ENCODE measurements around the gene TRNP1.
"Not testable (repeated sequence)": the region's sequence is repeated elsewhere in the genome, so short reads cannot be mapped to it uniquely, and the experiment has no call there.

TRNP1 gene

DNA sequence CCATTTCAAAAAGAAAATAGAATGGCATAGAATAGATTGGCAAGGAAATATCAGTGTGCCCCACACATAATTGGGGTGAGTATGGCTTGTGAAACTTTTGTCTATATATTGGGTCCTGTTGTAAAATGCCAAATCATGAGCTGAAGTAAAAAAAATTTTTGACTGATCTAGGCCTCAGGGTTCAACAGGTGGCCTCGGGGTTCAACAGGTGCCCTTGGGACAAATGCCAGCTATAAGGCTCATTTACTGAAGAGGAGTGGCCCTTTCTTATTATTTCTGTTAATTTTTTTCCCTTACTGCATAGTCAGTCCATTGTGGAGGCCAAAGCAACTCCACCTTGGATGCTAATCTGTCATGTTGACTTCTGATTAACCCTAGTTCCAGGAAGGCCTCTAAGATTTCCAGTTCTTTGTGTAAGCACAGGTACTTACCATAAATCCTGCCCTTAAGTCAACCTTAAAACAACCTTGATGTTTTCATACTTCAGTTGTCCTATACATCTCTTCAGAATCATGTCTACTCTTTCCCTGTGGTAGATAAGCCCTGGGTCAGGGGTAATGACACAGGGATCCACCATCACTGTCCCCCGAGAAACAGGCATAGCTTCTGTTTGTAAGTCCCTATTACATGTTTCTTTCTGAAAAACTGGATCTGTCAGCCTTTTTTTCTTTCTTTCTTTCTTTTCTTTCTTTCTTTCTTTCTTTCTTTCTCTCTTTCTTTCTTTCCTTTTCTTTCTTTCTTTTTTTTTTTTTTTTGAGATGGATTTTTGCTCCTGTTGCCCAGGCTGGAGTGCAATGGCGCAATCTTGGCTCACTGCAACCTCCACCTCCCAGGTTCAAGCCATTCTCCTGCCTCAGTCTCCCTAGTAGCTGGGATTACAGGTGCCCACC lies 16.6 kb upstream of the TRNP1 start:
- DNase-seq = no peak

DNA sequence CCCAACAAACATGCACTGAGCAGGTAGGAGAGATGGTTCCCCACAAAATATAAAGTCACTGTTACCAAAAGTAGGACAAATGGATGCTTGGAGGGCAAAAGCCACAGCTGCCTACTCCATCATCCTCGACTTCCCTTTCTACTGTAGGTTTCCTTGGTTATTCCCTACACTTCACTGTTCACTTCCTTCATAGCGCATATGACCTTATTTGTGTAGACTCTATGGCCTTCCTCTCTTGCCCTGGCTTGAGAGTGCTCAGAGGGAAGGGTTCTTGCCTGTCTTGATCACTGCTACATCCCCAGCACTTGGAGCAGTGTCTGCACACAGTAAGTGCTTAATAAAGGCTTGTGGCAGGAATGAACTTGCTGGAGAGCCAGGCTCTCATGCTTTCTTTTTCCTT lies 14.6 kb upstream of the TRNP1 start:
- no peak for DNase-seq

DNA sequence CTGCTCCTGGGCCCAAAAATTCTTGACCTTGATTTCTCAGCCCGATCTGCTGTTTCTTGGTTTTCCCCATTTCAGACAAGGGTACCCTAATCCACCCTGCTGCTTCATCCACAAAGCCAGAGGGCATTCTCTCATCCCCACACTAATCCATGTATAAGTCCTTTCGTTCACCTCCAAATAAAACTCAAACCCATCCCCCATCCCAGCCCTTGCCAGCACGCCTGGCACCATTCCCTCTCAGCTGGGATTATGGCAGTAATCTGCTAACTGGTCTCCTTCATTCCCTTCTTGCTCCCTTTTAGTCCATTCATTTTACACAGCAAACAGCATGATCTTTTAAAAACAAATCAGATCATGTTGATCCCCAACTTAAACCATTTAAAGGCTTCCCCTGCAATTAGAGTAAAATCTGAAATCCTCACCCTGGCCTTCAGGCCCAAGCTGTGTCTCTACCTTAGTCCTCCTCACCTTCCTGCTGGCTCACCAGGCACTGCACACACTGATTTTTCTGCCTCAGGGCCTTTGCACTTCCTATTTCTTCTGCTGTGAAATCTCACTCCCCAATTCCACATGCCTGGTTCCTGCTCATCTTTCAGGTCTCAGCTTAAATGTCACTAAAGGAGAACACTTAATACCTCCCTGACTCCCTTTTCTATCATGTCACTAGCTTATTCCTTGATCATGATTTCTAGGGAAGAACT lies 12.2 kb upstream of the TRNP1 start:
- DNase-seq = no peak

DNA sequence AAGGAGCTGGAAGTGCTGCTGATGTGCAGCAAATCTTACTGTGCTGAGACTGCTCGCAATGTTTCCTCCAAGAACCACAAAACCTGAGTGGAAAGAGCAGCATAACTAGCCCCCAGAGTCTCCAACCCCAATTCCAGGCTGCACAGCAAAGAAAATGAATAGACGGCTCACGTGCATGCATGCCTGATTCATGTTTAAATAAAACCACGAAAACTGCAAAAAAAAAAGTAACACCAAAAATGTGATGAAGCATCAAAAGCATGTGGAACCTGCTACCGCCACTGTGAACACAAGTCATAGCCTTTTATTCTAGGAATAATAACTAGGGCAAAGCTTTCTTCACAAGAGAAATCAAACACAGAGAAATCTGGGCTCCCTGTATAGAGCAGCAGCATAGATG lies 9.6 kb upstream of the TRNP1 start:
- DNase-seq = no peak

DNA sequence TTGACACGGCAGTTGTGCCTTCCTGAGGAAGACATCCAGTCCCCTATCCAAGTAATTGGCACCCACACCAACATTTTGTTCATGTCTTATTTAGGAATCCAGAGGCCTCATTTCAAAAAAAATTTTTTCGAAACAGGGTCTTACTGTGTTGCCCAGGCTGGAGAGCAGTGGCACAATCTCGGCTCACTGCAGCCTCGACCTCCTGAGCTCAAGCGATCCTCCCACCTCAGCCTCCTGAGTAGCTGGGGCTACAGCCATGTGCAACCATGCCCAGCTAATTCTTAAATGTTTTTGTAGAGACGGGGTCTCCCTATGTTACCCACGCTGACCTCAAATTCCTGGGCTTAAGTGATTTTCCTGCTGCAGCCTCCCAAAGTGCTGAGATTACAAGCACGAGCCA lies 9.2 kb upstream of the TRNP1 start:
- no peak for DNase-seq

DNA sequence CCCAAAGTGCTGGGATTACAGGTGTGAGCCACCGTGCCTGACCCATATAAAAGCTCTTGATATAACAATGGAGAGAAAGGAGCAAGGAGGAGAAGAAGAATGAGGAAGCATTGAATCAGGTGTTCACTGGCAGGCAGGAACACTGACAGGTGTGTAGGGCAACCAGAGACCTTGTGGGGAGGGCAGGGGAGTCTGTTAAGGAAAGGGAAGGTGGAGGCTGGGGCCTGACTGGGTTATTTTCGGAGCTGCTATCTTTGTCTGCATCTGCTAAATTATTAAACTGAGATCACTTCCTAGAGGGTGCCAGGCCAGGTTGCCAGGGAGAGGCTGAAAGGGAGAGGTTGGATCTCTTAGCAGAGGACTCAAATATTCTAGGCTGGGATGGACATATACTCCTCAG lies 6.8 kb upstream of the TRNP1 start:
- no peak for DNase-seq

DNA sequence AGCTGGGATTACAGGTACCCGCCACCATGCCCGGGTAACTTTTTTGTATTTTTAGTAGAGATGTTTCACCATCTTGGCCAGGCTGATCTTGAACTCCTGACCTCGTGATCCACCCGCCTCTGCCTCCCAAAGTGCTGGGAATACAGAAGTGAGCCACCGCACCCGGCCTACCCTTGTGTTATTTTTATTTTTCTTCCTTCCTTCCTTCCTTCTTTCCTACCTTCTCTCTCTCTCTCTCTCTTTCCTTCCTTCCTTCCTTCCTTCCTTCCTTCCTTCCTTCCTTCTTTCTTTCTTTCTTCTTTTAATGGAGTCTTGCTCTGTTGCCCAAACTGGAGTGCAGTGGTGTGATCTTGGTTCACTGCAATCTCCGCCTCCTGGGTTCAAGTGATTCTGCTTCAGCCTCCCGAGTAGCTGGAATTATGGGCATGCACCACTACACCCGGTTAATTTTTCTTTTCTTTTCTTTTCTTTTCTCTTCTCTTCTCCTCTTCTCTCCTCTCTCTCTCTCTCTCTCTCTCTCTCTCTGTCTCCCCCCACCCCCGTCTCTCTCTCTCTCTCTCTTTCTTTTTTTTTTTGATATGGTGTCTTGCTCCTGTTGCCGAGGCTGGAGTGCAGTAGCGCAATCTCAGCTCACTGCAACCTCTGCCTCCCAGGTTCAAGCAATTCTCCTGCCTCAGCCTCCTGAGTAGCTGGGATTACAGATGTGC lies 3.9 kb upstream of the TRNP1 start:
- not testable (repeated sequence) for DNase-seq

DNA sequence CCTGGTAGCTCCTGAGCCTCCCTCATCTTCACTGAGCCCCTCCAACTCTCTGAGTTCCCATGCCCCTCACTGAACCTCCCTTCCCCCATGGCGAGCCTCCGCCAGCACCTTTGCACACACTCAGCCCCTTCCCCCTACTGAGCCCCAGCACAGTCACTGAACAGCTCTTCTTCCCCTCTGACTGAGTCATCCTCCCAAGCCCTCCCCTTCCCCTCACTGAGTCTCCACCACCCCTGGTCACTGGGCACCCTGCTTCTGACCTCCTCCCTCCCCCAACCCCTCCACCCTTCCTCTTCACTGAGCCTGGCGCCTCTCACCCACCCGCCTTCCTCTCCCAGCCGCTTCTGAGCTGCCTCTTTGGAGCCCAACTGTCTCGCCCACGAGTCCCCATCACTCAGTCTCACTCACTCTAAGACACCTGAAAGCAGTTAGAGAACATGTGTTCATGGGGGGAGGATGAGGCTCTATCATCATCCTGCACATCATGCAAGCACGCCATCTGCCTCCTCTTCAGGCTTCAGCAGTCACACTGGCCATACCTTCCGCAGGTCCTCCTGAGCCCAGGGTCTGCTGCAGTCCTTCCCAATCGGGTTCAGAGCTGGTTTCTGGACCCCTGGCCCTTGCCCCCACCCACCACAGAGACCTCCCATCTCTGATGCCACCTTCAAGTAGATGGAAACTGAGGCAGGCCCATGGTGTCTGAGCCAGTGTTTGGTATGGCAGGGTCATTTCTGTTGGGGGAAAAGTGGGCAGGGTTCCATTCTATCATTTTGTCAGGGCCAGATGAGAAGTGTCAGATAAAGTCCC lies 2.0 kb upstream of the TRNP1 start:
- DNase-seq = no peak

DNA sequence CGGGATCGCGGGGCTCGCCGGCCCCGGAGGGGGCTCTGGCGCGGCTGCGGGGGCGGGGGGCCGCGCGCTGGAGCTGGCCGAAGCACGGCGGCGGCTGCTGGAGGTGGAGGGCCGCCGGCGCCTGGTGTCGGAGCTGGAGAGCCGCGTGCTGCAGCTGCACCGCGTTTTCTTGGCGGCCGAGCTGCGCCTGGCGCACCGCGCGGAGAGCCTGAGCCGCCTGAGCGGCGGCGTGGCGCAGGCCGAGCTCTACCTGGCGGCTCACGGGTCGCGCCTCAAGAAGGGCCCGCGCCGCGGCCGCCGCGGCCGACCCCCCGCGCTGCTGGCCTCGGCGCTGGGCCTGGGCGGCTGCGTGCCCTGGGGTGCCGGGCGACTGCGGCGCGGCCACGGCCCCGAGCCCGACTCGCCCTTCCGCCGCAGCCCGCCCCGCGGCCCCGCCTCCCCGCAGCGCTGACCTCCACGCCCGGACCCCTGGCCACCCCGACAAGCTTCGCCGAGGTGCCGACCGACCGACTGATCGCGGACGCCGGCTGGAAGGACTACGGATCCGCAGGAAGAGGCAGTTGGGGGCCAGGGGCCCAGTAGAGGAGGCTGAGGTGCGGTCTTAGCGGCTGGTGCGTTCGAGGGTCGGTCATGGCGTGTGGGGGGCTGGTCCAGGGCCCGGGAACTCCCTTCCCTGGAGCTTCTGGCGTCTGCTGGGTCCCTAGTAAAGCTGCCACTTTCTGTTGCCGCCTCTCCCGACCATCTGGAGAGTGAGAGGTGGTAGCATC lies 711 bp downstream of the TRNP1 start:
- no peak for DNase-seq

DNA sequence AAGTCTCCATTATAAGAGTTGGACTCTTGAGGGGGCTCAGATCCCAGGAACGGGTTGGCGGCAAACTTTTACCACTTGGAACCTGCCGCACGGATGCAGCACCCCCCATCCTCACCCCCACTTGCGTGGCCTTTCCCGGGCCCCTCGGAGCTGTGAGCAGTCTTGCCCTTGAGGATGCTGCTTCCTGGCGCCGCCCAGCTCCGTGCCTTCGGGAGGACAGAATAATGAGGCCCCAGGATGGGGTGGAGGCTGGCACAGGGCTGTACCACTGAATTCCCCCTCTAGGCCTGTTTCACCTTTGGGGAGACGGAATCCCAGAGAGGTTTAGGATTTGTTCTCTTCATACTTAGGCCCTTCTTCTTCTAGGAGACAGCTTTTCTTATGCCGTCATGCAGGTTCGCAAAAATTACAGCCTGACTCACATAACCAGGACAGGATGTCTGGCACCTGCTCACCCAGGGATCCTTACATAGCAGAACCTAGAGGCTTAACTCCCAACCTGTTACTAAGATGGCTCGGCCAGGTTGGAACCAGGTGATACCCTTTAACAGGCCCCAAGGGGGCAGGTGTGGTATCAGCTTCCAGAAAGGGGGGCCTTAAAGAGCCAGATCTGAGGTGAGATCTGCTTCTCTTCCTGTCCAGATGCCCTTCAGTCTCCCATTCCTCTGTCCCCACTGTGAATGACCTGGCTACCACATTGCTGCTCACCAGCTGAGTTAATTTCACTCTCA lies 1.5 kb downstream of the TRNP1 start:
- no peak for DNase-seq

DNA sequence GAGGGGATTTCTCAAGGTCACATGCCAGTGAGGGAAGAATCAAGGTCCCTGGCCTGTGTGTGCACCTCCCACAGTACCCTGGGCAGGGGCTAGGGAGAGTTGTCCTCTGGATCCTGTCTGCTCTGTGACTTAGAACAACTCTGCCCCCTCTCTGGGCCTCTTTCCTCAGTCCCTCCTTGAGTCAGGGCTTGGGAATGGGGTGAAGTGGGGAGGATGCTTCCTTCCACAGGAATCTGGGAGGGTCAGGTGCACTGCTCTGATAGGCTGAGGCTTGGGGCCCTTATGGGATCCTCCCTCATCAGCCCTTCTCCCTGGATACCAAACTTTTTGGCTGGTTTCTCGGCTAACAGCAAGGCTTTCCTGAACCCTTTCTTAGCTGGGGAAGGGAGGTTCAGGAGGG lies 2.5 kb downstream of the TRNP1 start:
- no peak for DNase-seq

DNA sequence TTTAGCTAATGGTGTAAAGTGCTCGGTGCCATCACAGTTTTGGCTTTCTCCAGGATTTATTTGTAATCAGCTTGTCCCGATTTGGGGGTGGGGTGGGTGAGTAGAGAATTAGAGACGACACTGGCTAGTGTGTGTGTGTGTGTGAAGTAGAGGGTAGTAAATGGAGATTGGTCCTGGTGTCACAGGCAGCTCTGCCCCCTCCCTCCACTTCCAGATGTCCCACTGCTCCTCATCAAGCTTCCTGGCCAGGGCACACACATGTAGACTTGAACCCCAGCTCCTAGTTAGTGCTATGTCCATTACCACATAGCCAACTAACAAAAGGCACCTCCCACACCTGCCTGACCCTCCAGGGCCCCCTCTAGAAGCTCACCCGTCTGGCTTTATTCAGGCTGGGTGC lies 3.2 kb downstream of the TRNP1 start:
- DNase-seq = no peak

DNA sequence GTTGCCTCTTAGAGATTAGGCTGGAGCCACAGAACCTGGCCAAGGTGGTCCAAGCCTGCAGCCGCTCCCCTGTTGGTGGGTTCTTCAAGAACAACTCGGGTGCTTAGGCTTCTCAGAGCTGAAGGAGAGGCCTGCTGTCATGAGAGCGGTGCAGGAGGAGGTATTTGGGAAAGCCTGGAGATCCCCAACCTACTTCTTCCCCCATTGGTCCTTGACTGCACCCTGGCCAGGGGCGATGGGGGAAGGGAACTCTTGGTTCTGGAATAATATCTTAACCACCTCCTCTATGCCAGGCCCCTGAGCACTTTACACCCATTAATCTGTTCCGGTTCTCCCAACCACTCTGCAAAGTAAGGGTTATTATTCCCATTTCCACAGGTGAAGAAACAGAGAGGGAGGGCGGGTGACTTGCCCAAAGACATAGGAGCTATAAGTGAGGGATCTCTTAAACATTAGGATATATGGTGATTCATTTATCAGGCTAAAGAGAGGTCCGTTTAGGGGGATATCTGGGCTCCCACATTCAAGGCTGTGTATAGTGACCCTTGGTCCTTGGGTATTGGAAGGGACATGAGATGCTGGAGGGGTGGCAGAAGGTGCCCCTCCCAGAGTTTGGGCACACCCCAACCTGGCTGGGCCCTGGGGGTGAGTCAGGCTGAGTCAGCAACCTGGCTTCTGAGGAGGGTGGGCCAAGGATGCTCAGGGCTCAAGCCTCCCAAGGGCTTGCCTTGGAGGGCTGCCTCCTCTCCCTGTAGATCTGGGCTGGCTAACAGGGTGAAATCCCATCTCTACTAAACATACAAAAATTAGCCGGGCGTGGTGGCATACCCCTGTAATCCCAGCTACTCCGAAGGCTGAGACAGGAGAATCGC lies 5.2 kb downstream of the TRNP1 start:
- no peak for DNase-seq

DNA sequence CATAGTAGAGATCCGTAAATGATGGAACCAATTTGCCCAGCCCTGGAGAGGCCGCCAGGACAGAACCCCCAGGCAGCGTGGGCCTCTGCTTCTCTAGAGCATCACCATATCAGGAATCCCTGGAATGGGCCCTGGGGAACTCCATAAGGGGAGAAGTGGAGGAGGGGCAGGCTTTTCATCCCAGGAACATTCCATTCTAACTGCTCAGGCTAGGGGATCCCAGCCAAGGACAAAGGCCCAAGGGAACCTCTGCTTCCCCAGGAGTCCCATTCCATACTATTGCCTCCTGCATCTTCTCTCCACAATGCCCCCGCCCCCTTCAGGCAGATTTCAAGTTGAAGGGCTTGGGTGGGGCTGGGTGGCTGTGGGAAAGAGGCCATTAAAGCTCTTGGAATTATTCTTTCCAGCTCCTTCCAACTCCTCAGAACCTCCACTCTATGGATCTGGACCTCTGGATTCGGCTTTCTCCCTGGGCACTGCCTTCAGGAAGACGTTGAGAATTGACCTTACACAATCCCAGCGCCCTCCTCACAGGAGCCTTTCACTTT lies 6.0 kb downstream of the TRNP1 start:
- no peak for DNase-seq

DNA sequence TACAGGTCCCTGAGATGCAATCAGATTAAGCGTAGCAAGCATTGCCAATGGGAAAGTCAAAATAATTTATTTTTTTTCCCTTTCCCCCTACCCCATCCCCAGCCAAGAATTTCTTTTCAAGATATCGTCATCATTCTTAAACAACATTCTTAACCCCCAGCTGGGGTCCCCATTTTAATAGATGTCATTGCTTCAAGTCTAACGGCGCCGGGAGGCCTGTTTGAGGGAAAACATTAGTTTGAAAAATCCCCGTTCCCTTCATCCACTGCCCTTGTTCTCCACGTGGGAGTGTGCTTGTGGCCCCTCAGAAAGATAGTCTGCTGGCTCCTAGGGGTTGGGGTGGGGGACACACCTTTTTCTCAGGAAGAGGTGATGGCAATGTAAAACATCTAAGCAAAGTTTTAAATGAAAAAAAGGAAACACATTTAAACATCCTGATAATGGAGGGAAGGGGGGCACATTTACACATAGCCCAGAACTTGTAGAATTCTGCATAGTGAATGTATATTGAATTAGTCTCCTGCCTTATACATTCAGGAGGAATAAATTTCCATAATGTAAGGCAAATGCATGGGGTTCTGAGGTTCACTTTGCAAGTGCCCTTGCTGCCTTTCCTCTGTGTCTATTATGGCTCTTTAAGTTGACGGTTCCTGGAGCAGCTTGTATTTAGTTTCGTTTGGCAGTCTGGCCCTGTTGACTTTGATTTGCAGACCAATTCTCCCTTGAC lies 6.8 kb downstream of the TRNP1 start:
- no peak for DNase-seq

DNA sequence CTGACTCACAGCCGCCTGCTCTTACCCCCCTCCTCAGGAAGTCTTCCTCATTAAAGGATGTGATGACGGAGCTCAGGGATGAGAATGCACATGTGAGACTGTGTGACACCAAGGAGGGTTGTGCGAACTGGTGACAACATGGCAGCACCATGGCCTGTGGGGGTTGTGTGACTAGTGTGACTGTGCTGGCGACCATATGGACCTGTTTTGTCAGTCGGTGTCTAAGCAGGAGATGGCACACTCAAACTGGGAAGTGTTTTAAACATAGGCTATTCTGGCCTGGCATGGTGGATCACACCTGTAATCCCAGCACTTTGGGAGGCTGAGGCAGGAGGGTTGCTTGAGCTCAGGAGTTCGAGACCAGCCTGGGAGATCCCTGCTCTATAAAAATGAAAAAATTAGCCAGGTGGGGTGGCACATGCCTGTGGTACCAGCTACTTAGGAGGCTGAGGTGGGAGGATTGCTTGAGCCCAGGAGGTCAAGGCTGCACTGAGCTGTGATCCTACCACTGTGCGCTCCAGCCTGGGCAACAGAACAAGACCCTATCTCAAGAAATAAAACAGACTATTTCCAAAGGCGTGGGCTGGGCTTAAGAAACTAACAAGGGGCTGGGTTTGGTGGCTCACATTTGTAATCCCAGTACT lies 7.4 kb downstream of the TRNP1 start:
- DNase-seq = no peak

DNA sequence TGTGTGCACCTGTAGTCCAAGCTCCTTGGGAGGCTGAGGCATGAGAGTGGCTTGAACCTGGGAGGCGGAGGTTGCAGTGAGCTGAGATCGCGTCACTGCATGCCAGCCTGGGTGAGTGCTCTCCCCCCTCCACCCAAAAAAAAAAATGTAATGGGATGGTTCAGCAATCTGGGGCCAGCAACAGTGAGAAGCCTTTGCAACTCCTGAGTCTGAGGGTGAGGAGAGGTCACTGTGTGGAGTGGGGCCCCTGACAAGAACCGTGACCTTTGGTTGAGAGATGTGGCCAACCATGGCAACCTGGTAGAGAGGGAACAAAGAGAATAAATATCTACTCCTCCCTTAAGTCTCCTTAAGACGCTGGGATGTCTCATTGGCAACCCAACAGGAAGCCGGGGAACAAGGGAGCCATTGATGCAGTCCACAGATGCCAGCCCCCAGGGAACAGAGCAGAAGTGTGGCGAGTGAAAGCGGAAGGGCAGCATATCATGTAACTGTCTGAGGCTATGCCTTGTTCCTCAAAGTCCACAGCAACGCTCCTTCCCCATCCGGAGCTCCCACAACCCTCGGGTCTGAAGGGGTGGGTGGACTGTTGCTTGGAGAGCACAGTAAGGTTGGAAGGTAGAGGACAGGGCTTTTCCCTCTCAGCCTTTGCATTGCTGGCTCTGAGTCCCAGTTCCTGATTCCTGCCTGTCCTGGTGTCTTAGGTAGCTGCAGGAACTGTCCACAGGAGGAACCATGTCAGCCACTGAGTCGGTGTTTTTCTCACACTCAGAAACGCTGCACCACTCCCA lies 8.3 kb downstream of the TRNP1 start:
- peak; percentile 23 for DNase-seq

Measured in CD4-positive, alpha-beta T cell treated with Interleukin-4 for 4 hours (primary cell).